Left cardiac atrium (tissue), 4 donors: ENCODE data around the gene GARRE1. TPM values are rescaled to one million over a fixed set of nuclear protein-coding genes. Genes with fewer than 3 reads are reported as not detected.
A peak's percentile ranks its signal among the peaks of the same experiment; 100 is the strongest.
"Not testable (repeated sequence)": the region's sequence is repeated elsewhere in the genome, so short reads cannot be mapped to it uniquely, and the experiment has no call there.

Source experiments
- ATAC-seq, 2 donors: fragments of 200-7000 bp; cut with Tn5 transposase; one replicate each; pipeline ENCODE4 v1.9.1; 2020; ENCODE audit warnings: mild to moderate bottlenecking in 2 of 2, moderate library complexity in 2 of 2
- DNase-seq: peaks from one replicate; pipeline ENCODE4 v3.0.0-alpha.2; 2020
- intact Hi-C, 2 donors: fragments of 100-400 bp; cut with DNase I; formaldehyde crosslinking; loops; one replicate each; pipeline versions ENCODE4 v1.14.1 to v1.15.1; 2022 to 2023
- total RNA-seq, 2 donors: library from RNA; stranded (reverse); fragmentation: NEBNext Ultra II Directional; extraction: Animal tissue kit (Norgen Biotek cat#: 25700); gene quantifications; one replicate each; pipeline ENCODE4 v1.2.1, GENCODE V29; 2021
- donor health status: DM: no; HTN: yes; CAD: no.
- donor health status: DM: no; HTN: yes; CAD: no; lungs with severe emphysema.
- donor health status: DM: yes; HTN: yes; CAD: no.
- donor health status: Dilated cardiomyopathy.

Gene GARRE1
- total RNA-seq, 2 donors from 2014 or later = 20.9 to 30.5 TPM

DNA sequence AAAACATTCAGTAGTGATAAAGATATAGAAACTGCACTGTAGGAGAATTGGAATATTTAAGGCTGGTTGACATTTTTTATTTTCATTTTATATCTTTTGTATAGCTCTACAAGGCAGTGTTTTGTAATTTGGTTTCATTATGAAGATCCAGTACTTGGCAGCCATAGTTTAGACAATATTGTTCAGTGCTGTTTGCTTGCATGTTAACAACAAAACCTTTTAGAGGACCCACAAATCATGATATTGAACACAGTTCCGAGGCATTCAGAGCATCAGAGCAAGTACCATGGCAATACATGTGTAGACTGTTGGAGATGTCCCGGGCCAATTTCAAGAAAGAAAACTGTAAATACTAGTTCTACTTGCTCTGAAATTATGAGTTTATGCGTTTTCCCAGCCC, 25.6 kb upstream of the GARRE1 start:
- ATAC-seq = no peak
- no peak for DNase-seq
- intact Hi-C loops = no loop called here

DNA sequence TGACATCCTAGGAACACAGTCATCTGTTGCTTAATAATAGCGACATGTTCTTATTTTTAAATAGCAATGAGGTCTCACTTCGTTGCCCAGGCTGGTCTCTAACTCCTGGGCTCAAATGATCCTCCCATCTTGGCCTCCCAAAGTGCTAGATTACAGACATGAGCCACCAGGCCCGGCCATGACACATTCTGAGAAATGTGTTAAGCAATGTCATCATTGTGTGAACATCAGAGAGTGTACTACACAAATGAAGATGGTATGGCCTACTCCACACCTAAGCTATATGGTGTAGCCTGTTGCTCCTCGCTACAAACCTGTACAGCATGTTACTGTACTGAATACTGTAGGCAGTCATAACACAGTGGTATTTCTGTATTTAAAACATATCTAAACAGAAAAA, 24.6 kb upstream of the GARRE1 start:
- no peak for DNase-seq
- no peak for ATAC-seq
- intact Hi-C loops = no loop called here

DNA sequence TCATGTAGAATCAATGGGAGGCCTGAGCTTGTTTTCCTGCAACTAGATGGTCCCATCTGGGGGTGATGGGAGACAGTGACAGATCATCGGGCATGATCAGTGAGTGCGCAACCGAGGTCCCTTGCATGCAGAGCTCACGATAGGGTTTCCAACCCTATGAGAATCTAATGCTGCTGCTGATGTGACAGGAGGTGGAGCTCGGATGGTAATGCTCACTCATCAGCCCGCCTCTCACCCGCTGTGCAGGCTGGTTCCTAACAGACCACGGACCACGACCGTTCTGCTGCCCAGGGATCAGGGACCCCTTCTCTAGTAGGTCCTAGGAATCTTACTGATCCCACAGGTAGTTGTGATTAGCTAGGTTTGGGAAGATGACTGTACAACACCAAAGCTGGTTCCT, 23.5 kb upstream of the GARRE1 start:
- DNase-seq (no peak), ATAC-seq (no peak)
- intact Hi-C loops = no loop called here

DNA sequence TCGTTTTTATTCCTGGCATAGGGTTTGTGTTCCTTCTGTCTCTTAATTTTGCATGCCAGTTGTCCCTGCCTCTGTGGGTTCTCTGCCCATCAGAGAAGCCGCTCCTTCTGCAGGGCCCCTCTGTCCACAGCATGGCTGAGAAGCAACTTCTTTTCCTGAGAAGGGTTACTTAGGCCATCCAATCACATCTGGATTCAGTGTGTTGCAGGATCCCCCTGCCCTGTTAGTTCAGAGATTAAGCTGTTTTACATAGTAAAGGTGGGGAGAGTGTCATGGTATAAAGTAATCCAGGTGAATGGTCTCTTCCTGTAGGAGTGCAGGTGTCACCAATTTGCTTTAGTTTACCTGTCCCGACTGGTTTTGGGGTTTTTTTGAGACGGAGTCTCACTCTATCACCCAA, 22.9 kb upstream of the GARRE1 start:
- intact Hi-C loops = no loop called here
- no peak for DNase-seq
- ATAC-seq = no peak

DNA sequence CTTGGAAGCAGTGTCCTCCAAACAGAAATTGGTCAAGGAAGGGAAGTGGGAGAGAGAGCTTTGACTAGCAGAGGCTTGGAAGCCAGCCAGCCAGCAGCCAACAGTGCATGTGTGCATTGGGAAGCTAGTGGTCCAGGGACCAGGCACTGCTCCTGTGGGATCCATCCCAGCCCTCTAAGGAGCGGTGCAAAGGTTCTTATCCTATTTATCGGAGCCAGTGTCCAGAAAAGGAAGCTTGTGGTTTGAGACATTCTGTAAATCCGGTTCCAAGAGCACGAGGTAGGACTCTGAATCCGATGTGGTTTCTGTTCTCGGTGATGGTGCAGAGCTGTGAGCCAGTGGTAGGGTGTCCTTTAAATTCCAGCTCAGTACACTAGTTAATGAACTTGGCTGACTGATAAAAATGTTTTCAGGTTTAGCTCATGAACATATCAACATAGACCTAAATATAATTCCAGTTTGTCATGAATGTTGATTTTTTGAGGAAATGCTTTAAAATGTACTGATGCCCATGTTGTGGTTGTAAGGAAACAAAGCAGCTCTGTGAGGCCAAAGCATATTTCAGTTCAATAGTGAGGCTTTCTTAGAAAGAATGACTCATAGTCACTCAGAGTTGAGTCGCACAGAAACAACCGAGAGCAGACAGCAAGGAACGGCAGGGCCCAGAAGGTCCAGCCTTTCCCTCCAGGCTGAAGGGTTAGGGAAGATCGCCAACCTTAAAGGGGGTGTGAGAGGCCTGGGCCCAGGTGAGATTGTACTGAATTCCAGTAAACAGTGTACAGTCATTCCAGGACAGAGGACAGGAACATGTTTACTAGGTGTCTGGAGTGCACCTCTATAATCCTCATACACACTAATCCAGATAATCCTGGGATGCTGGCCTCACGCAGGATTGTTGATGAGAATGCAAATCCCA, 21.5 kb upstream of the GARRE1 start:
- ATAC-seq (peak; percentile 62 to 85), DNase-seq (peak; percentile 68)
- intact Hi-C loops = no loop called here

DNA sequence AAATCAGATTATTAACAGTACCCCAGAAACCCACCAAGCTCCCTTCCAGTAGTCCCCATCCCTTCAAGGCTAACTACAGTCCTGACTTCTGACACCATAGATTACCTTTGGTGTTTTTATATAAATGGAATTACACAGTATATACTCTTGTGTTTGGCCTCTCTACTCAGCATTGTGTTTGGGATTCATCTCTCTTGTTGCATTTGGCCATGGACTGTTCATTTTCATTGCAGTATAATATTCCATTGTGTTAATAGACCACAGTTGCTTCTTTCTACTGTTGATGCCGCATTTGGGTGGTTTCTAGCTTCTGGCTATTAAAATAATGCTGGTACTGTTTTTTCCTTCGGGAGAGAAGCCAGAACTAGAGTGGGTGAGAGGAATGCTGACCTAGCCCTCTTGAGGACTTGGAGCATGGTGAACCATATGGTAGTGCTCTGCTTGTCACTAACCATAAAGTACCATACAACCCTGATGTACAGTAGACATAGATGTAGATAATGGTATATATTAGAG, 18.9 kb upstream of the GARRE1 start:
- intact Hi-C loops = no loop called here
- no peak for DNase-seq
- no peak for ATAC-seq

DNA sequence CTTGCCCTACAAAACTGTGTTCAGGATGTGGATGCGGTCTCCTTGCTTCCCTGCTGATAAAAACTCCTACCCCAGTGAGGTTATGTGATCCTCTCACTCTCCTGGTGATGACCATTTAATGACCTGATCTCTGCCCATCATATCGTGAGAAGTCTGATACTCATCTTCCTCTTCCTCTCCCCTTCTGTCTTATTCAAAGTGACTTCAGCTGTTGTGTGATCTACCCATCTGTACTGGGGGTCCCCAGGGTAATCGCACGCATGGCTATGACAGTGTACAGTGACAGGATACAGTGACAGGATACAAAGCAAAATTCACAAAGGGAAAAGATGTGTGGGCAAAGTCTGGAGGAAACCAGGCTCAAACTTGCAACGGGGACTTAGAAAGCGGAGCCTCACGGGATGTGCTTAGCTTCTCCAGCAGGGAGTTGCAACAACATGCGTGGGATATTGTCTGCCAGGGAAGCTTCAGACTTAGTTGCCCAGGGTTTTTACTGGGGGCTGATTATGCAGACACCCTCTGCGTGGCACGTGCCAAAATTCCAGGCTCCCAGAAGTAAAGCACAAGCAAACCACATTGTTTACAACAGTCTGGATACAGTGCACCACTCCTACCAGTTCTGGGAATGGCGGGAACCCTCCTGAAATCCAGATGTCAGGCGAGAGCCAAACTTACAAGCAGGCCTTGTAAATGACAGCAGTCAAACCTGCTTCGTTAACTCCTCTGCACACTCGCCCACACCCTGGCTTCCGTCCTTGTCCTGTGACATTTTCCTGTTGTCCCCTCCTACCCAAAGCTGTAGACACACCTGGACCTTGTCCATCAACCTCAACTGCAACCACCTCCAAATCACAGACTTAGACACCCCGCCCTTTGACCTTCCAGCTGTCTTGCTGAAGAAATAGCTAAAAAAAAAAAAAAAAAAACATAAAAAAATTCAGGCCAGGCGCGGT, 18.0 kb upstream of the GARRE1 start:
- intact Hi-C loops = no loop called here

DNA sequence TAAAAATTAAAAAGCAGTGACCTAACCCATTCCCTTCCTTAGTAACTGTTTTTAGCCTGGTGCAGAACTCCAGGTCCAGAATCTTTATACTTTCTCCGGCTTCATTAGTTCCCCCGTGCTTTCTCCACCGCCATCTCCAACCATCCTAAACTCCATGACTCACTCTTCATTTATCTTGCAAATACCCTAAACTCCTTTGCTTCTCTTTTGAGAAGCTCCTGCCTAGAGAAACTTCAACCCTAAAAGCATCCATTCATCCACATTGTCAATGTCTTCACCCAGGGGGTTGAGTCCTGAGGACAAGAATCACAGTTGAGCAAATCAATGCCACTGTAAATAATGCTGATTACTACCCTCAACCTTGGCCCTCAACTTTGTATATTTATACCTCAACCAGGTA, 17.1 kb upstream of the GARRE1 start:
- no peak for ATAC-seq
- no peak for DNase-seq
- intact Hi-C loops = no loop called here

More for the DNA sequence above, 18.0 kb upstream of the GARRE1 start:
- no peak for DNase-seq
- ATAC-seq = peak in 1 of 2 donors; percentile 39

DNA sequence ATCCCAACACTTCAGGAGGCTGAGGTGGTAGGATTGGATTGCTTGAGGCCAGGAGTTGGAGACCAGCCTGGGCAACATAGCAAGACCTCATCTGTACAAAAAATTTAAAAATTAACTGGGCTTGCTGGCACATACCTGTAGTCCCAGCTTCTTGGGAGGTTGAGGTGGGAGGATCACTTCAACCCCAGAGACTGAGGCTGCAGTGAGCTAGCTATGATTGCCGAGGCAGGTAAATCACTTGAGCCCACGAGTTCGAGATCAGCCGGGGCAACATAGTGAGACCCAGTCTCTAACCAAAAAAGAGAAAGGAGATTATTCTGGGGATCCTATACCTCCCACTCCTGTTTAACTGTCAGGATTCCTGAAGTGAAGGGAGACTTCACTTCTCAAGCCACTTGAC, 16.4 kb upstream of the GARRE1 start:
- intact Hi-C loops = no loop called here
- DNase-seq (no peak), ATAC-seq (no peak)

DNA sequence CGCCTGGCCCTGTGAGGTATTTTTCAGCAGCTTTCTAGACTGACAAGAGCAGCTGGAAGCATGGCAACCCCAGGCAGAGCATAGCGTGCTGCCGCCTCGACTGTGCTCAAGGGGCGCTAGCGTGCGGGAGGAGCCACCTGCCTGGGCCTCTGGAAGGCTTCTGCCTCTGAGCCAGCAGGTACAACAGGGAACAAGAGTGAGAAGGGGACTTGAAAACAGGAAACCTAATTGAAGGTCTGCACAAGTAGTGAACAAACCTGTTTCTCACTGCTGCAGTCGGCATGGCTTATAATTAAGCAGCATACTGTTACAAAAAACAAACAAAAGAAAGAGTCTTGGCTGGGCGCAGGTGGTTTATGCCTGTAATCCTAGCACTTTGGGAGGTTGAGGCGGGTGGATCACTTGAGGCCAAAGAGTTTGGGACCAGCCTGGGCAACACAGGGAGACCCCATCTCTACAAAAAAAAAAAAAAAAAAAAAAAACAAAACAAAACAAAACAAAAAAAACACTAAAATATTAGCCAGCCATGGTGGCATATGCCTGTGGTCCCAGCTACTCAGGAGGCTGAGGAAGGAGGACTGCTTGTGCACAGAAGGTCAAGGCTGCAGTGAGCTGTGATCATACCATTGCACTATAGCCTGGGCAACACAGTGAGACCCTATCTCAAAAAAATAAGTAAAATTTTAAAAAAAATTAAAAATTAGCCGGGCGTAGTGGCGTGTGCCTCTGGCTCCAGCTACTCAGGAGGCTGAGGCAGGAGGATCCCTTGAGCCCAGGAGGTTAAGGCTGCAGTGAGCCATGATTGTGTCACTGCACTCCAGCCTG, 12.6 kb upstream of the GARRE1 start:
- no peak for DNase-seq
- no peak for ATAC-seq
- intact Hi-C loops = loop anchor here in 1 of 2 donors (10.0 kb wide), 1 partner anchor 103 kb away; no protein-coding TSS in a partner anchor

DNA sequence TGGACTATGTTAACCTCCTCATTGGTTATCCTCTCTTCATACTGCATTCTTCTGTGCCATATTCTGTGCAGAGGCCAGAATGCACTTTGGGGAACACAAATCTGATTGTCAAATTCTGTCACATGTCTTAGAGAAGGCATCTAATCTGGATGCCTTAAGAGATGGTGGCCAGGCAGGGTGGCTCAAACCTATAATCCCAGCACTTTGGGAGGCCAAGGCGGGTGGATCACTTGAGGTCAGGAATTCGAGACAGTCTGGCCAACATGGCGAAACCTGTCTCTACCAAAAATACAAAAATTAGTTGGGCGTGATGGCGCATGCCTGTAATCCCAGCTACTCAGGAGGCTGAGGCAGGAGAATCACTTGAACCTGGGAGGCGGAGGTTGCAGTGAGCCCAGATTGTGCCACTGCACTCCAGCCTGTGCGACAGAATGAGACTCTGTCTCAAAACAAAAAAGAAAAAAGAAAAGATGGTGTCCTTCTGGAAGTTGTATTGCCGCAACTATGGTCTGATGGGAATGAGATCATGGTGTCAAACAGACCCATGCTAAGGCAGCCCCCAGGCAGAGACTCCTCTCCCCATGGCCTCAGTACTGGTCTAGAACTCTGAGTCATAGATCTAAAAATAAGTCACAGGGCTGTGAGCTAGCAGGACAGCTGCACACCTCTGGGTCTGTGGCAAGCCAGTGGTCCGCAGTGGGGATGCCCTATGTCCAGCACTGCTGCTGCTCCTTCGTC, 11.0 kb upstream of the GARRE1 start:
- not testable (repeated sequence) for DNase-seq
- ATAC-seq = peak; percentile 79 to 90
- intact Hi-C loops = loop anchor here in 1 of 2 donors (10.0 kb wide), 1 partner anchor 101 kb away; no protein-coding TSS in a partner anchor

DNA sequence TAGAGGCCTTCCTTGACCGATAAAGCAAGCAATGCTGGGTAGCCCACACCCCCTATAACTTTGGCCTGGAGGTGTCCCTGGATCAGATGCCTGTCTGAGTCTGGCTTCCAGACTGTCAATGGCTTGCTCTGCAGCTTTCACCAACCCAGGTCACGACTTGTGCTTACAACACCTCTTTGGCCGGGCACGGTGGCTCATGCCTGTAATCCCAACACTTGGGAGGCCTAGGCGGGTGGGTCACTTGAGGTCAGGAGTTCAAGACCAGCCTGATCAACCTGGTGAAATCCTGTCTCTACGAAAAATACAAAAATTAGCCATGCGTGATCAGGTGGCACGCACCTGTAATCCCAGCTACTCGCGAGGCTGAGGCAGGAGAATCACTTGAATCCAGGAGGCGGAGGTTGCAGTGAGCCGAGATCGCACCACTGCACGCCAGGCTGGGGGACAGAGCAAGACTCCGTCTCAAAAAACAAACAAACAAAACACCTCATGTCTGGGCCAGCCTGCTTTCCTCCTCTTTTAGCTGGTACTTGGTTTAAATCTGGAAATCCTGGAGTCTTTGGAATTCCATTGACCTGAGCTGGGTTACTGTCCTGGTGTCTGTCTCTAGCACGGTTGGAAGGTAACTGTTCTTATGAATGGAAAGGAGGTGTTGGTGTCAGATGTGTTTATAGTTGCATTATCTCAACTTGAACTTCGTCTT, 10.3 kb upstream of the GARRE1 start:
- intact Hi-C loops = loop anchor here in 1 of 2 donors (10.0 kb wide), 1 partner anchor 101 kb away; no protein-coding TSS in a partner anchor
- no peak for DNase-seq
- ATAC-seq = peak; percentile 29 to 64

DNA sequence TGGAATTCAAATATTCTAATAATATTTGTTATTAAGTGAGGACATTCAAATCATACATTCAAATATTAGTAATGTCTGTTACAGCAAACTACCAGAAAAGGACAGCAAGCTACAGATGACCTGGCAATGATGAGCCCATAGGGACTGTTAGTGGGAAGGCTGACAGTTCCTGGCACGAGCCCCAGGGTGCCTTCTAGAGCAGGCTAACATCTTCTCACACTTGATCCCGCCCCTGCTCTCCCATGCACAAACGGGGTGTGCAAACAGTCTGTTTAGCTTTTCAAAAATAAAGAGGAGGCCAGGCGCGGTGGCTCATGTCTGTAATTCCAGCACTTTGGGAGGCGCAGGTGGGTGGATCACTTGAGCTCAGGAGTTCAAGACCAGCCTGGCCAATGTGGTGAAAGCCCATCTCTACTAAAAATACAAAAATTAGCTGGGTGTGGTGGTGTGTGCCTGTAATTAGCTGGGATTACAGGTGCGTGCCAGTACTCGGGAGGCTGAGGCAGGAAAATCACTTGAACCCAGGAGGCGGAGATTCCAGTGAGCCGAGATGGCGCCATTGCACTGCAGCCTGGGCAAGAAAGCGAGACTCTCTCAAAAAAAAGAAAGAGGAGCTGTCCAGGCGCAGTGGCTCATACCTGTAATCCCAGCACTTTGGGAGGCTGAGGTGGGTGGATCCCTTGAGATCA, 9.6 kb upstream of the GARRE1 start:
- ATAC-seq (peak; percentile 71 to 82), DNase-seq (no peak)
- intact Hi-C loops = loop anchor here in 1 of 2 donors (10.0 kb wide), 1 partner anchor 100 kb away; no protein-coding TSS in a partner anchor

DNA sequence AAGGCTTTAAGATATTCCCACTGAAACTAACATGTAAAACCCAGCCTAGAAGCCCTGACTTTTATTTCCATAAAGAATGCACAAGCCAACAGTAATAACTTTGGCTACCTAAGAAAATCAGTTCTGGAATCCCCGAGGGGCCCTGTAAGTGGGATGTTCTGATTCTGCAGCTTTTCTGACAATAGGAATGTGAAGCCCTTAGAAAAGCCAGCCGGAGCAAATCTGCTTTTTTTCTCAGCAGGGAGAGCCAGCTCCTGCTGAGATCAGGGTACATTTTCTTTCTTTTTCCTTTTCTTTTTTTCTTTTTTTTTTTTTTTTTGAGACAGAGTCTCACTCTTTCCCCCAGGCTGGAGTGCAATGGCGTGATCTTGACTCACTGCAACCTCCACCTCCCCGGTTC, 8.0 kb upstream of the GARRE1 start:
- intact Hi-C loops = loop anchor here in 1 of 2 donors (10.0 kb wide), 1 partner anchor 98 kb away; no protein-coding TSS in a partner anchor
- no peak for ATAC-seq
- no peak for DNase-seq

DNA sequence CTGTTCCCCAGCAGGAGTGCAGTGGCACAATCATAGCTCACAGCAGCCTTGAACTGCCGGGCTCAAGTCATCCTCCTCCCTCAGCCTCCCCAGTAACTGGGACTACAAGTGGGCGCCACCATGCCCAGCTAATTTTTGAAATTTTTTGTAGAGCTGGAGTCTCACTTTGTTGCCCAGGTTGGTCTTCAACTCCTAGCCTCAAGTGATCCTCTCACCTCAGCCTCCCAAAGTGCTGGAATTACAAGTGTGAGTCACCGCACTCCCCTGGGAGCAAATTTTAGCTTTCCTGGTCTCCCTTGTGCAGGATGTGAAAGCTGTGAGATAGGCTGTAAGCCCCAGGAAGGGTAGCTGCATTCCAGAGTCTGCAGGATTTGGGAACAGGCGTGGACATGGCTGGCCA, 5.4 kb upstream of the GARRE1 start:
- no peak for DNase-seq
- intact Hi-C loops = loop anchor here in 1 of 2 donors (10.0 kb wide), 1 partner anchor 96 kb away; no protein-coding TSS in a partner anchor
- ATAC-seq = no peak

DNA sequence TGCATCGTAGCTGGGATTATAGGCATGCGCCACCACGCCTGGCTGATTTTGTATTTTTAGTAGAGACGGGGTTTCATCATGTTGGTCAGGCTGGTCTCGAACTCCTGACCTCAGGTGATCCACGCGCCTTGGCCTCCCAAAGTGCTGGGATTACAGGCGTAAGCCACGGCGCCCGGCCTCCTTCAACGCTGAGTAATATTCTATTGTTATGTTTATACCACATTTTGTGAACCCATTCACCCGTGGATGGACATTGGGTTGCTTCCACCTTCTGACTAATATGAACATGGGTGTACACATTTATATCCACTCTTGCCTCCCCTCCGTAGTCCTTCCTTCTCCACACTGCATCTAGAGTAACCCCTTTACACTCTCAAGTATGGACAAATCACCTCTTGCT, 1.2 kb upstream of the GARRE1 start:
- ATAC-seq, DNase-seq, intact Hi-C loops: not testable (repeated sequence)

DNA sequence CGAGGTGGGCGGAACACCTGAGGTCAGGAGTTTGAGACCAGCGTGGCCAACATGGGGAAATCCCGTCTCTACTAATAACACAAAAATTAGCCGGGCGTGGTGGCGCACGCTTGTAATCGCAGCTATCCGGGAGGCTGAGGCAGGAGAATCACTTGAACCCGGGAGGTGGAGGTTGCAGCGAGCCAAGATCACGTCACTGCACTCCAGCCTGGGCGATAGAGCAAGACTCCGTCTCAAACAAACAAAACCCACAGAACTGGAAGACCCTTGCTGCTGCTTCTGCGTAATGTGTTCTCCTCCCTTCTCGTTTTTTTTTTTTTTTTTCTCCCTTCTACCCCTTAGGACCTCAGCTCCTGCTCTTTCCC, 691 bp upstream of the GARRE1 start:
- ATAC-seq, DNase-seq, intact Hi-C loops: not testable (repeated sequence)
